Suprapubic skin (tissue), 4 donors: Measurements from ENCODE around the gene TCP11L2.

Source experiments
- EP300 ChIP-seq: sonication (generic); formaldehyde crosslinking; IDR thresholded peaks from one replicate; pipeline ENCODE4 v1.6.1; 2017; ENCODE audit warnings: antibody characterized with exemption
- POLR2A ChIP-seq, 2 donors: fragments of 450-650 bp; IDR thresholded peaks; one replicate each; pipeline ENCODE4 v1.6.1; 2017; ENCODE audit warnings: antibody characterized with exemption in 2 of 2, mild to moderate bottlenecking in 2 of 2, moderate library complexity in 2 of 2
- POLR2AphosphoS5 ChIP-seq, 3 donors: sonication (generic); formaldehyde crosslinking; IDR thresholded peaks; one replicate each; pipeline ENCODE4 v1.6.1; 2017; ENCODE audit warnings: antibody characterized with exemption in 3 of 3
- TF ChIP-seq, protein P1 (sequence below), 2 donors: fragments of 200-600 bp in 1 of 2; fragments of 450-650 bp in 1 of 2; sonication (generic) in 1 of 2; IDR thresholded peaks; one replicate each; pipeline ENCODE4 v1.5.1; 2016 to 2019; ENCODE audit warnings: antibody characterized with exemption in 2 of 2, mild to moderate bottlenecking in 1 of 2, moderate library complexity in 1 of 2

DNA sequence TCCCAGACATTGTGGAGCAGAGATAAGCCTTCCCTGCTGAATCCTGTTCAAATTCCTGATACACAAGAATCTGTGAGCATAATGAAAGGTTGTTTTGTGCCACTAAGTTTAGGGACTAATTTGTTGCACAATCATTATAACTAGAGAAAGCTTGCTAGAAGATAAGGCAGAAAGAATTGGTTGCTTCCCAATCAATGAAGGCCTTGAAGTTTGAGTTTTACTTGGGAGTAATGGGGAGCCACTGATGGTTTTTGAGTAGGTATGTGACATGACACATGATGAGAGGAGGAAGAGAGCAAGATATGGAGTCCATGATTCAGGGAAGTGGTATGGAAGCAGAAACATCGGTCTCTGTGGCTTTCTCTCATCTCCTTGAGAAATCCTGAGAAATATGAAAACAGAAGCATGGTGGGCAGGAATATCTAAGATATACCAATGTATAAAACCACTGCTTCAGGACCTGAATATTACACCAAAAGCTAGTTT is 13.3 kb upstream of the TCP11L2 start:
- no peak for TF ChIP-seq POLR2AphosphoS5 (IDR thresholded peaks at IDR 0.05)
- TF ChIP-seq, protein P1, sequence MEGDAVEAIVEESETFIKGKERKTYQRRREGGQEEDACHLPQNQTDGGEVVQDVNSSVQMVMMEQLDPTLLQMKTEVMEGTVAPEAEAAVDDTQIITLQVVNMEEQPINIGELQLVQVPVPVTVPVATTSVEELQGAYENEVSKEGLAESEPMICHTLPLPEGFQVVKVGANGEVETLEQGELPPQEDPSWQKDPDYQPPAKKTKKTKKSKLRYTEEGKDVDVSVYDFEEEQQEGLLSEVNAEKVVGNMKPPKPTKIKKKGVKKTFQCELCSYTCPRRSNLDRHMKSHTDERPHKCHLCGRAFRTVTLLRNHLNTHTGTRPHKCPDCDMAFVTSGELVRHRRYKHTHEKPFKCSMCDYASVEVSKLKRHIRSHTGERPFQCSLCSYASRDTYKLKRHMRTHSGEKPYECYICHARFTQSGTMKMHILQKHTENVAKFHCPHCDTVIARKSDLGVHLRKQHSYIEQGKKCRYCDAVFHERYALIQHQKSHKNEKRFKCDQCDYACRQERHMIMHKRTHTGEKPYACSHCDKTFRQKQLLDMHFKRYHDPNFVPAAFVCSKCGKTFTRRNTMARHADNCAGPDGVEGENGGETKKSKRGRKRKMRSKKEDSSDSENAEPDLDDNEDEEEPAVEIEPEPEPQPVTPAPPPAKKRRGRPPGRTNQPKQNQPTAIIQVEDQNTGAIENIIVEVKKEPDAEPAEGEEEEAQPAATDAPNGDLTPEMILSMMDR (IDR thresholded peaks at IDR 0.05), result no peak
- no peak for TF ChIP-seq POLR2A (IDR thresholded peaks at IDR 0.05)
- no peak for TF ChIP-seq EP300
